ENCODE data around the gene ACOT7. TPM values are rescaled to one million over a fixed set of nuclear protein-coding genes. Genes with fewer than 3 reads are reported as not detected.

Gene ACOT7
- total and polyA plus RNA-seq, 2 experiments from 2014 or later: 167 to 169 TPM

- TF ChIP-seq REST (IDR thresholded peaks at IDR 0.05; ENCODE audit: unreplicated experiment): no peak
Measured at GRCh38 chr1:6278263-6278662, 115.3 kb downstream of the ACOT7 start (continued).

GRCh38 chr1:6276811-6277555 lies 116.6 kb downstream of the ACOT7 start:
- peaks cover 31% of the 10 kb centered on the region for H3K4me1 Mint-ChIP-seq
- no peak for TF ChIP-seq ZNF462 (CRISPR knock-in tag; IDR thresholded peaks at IDR 0.05)
- no peak for TF ChIP-seq ZNF114 (CRISPR knock-in tag; IDR thresholded peaks at IDR 0.05)
- no peak for TF ChIP-seq STAT1 (IDR thresholded peaks at IDR 0.05; ENCODE audit: unreplicated experiment)
- TF ChIP-seq JUNB (IDR thresholded peaks at IDR 0.05; ENCODE audit: unreplicated experiment): no peak
- TF ChIP-seq EZH2phosphoT487 (IDR thresholded peaks at IDR 0.05; ENCODE audit: unreplicated experiment): no peak
- TF ChIP-seq EZH2 (IDR thresholded peaks at IDR 0.05; ENCODE audit: low read depth, unreplicated experiment): no peak
- TF ChIP-seq CREB1 (CRISPR knock-in tag; IDR thresholded peaks at IDR 0.05; ENCODE audit: low read depth): no peak
- TF ChIP-seq POLR2AphosphoS5 (IDR thresholded peaks at IDR 0.05; ENCODE audit: low read depth): no peak
- TF ChIP-seq ZNF331 (CRISPR knock-in tag; IDR thresholded peaks at IDR 0.05; ENCODE audit: low read depth): no peak
- TF ChIP-seq CTCF (conservative IDR thresholded peaks at IDR 0.05; ENCODE audit: low read depth in 2 of 2): no peak
- TF ChIP-seq NANOG (IDR thresholded peaks at IDR 0.05; ENCODE audit: borderline replicate concordance): no peak

More at GRCh38 chr1:6276811-6277555, 116.6 kb downstream of the ACOT7 start:
- H3K79me2 ChIP-seq (replicated peaks; ENCODE audit: insufficient read depth): no peaks in the 10 kb centered on the region
- H3K27ac ChIP-seq (ENCODE audit: low read depth): no peak overlapping the region
- H3K9me3 Mint-ChIP-seq: no peaks in the 10 kb centered on the region
- ATAC-seq (no peak), DNase-seq (ENCODE audit: low spot score) (no peak)
- no peaks in the 10 kb centered on the region for H3K27me3 ChIP-seq (ENCODE audit: insufficient read depth)
- H4K20me1 ChIP-seq (replicated peaks; ENCODE audit: insufficient read depth): no peaks in the 10 kb centered on the region; the same call in 1 of the 2 replicates
- H3K4me2 ChIP-seq: no peak overlapping the region
- peak overlapping the region; percentile 28; the same call in 1 of the 2 replicates for H3K27ac Mint-ChIP-seq
- H3K27me3 Mint-ChIP-seq (ENCODE audit: insufficient read depth, low read depth, poor library complexity): peaks cover 18% of the 10 kb centered on the region
- H3K4me1 ChIP-seq (ENCODE audit: insufficient read depth): peaks cover 5% of the 10 kb centered on the region; the same call in 1 of the 2 replicates
- no peaks in the 10 kb centered on the region for H3K36me3 ChIP-seq (ENCODE audit: insufficient read depth)
- H3K4me3 Mint-ChIP-seq: no peak overlapping the region; the same call in 2 of the 3 replicates
- no peaks in the 10 kb centered on the region for H3F3A ChIP-seq (replicated peaks; ENCODE audit: low read depth)
- no peak overlapping the region for H3K4me3 ChIP-seq
- peaks cover 4% of the 10 kb centered on the region; the same call in 1 of the 3 replicates for H3K36me3 Mint-ChIP-seq (ENCODE audit: low read depth)
- no peak overlapping the region for H2AFZ ChIP-seq
- no peaks in the 10 kb centered on the region for H3K9me2 ChIP-seq (ENCODE audit: insufficient read depth)

All from GM23338 (cell line).